ENCODE results near the gene ATAD5.

DNA sequence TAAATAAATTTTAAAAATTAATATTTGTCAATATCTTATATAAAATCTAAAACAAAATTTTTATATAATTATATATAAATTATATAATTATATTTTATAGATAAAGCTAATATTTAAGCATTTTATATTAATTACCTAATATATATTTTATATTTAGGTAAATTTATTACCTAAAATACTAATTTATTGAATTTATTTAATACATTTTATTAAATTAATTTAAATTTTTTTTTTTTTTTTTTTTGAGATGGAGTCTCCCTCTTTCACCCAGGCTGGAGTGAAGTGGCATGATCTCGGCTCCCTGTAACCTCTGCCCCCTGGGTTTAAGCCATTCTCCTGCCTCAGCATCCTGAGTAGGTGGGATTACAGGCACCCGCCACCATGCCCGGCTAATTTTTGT is 22.4 kb downstream of the ATAD5 start:
- TF ChIP-seq POLR2AphosphoS5 (IDR thresholded peaks at IDR 0.05; ENCODE audit: low read depth, low read length) = no peak
- no peak for TF ChIP-seq SIN3A (IDR thresholded peaks at IDR 0.05; ENCODE audit: borderline replicate concordance, insufficient read depth, low read length)

Measured in PFSK-1 (cell line).